Measurements from ENCODE around the gene MYLK4. TPM values are rescaled to one million over a fixed set of nuclear protein-coding genes. Genes with fewer than 3 reads are reported as not detected.

MYLK4 gene
- total RNA-seq, 1 donor from 2014 or later: 0.60 TPM

DNA sequence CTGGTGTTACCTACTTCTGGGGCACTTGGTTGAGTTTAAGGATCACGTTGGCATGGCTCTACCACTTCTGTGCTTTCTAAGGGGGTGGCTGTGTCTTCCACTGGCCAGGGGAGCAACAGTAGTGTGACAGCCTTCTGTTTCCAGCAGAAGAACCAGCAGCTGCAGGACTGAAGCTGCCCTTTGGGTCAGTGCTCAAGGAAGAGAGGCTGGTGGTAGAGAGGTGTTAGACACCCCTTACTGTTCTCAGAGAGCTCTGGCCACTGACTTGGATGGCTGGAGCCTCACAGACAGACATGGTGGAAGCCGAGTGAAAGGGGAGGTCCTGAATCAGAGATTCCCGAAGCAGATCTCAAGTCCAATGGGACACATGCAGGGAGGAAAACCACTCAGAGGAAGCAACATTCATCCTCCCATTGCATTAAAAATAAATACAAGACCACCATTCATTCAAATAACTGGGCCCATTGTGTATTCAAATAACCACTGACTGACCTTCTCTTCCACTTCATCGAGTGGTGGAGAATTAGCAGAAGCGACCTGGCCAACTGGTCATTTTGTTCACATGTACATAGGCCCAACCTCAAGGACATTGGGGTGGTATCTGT is 106.7 kb downstream of the MYLK4 start:
- DNase-seq (ENCODE audit: low spot score, unreplicated experiment): no peak
- H3K4me1 Mint-ChIP-seq (ENCODE audit: low read depth): peaks cover 11% of the 10 kb centered on the region
- no peaks in the 10 kb centered on the region for H3K9me3 Mint-ChIP-seq (ENCODE audit: low read depth)
- H3K27me3 Mint-ChIP-seq: peaks cover 17% of the 10 kb centered on the region
- H3K27ac Mint-ChIP-seq: no peak overlapping the region
- no peak overlapping the region for H3K4me3 Mint-ChIP-seq (ENCODE audit: low read depth)
- TF ChIP-seq CTCF (IDR thresholded peaks at IDR 0.05; ENCODE audit: unreplicated experiment): no peak
- H3K36me3 Mint-ChIP-seq (ENCODE audit: insufficient read depth): no peaks in the 10 kb centered on the region

- no peaks in the 10 kb centered on the region for H3K9me3 Mint-ChIP-seq (ENCODE audit: low read depth)
- H3K27me3 Mint-ChIP-seq: peaks cover 17% of the 10 kb centered on the region
- DNase-seq (ENCODE audit: low spot score, unreplicated experiment): no peak
- no peak overlapping the region for H3K4me3 Mint-ChIP-seq (ENCODE audit: low read depth)
- no peak for TF ChIP-seq CTCF (IDR thresholded peaks at IDR 0.05; ENCODE audit: unreplicated experiment)
- no peak overlapping the region for H3K27ac Mint-ChIP-seq
- peaks cover 11% of the 10 kb centered on the region for H3K4me1 Mint-ChIP-seq (ENCODE audit: low read depth)
- H3K36me3 Mint-ChIP-seq (ENCODE audit: insufficient read depth): no peaks in the 10 kb centered on the region
These were observed 107.6 kb downstream of the MYLK4 start for GRCh38 chr6:2643130-2643529.

DNA sequence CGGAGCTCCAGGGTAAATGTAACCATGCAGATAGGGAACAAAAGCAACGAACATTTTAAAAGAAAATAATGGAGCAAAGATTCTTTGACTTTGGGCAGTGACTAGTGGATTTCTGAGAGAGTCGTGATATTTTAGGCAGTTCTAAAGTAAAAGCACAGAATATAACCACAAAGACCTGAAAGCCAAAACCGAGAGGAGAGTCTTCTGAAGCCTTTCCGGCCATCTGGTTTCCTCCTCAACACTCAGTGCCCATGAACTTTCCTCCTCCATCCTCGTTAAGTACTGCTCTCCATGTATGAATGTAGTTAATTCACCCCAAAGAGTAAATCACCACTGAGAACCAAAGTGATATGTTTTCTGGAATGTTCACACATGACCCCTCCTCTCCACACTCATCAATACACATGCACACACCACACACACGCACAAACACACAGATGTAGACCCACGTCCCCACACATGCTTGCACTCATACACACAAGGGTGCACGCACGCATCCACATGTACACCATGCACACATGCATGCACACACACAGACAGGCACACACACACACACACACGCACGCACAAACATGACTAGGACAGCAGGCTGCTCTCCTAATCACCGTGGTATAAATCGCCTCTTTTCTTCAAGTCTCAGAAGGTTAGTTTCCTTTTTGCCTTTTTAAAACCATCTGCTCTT is 109.5 kb downstream of the MYLK4 start:
- Mint-ChIP-seq H3K27me3 (peaks cover 28% of the 10 kb centered on the region), H3K4me3 (ENCODE audit: low read depth) (no peak overlapping the region), H3K36me3 (ENCODE audit: insufficient read depth) (no peaks in the 10 kb centered on the region), H3K4me1 (ENCODE audit: low read depth) (peaks cover 11% of the 10 kb centered on the region), H3K27ac (no peak overlapping the region), H3K9me3 (ENCODE audit: low read depth) (no peaks in the 10 kb centered on the region)
- TF ChIP-seq CTCF (IDR thresholded peaks at IDR 0.05; ENCODE audit: unreplicated experiment): no peak
- DNase-seq (ENCODE audit: low spot score, unreplicated experiment): no peak

- H3K4me1 Mint-ChIP-seq (ENCODE audit: low read depth): peaks cover 4% of the 10 kb centered on the region
- no peak overlapping the region for H3K4me3 Mint-ChIP-seq (ENCODE audit: low read depth)
- peaks cover 32% of the 10 kb centered on the region for H3K27me3 Mint-ChIP-seq
- no peak for TF ChIP-seq CTCF (IDR thresholded peaks at IDR 0.05; ENCODE audit: unreplicated experiment)
- no peak for DNase-seq (ENCODE audit: low spot score, unreplicated experiment)
- H3K36me3 Mint-ChIP-seq (ENCODE audit: insufficient read depth): no peaks in the 10 kb centered on the region
- no peaks in the 10 kb centered on the region for H3K9me3 Mint-ChIP-seq (ENCODE audit: low read depth)
- no peak overlapping the region for H3K27ac Mint-ChIP-seq
These were observed 110.2 kb downstream of the MYLK4 start for GRCh38 chr6:2640551-2640950.

GRCh38 chr6:2639896-2640295 is 110.8 kb downstream of the MYLK4 start:
- Mint-ChIP-seq H3K4me3 (ENCODE audit: low read depth) (no peak overlapping the region), H3K4me1 (ENCODE audit: low read depth) (no peaks in the 10 kb centered on the region), H3K36me3 (ENCODE audit: insufficient read depth) (no peaks in the 10 kb centered on the region), H3K27me3 (peaks cover 32% of the 10 kb centered on the region), H3K9me3 (ENCODE audit: low read depth) (no peaks in the 10 kb centered on the region), H3K27ac (no peak overlapping the region)
- TF ChIP-seq CTCF (IDR thresholded peaks at IDR 0.05; ENCODE audit: unreplicated experiment): no peak
- no peak for DNase-seq (ENCODE audit: low spot score, unreplicated experiment)
